T-cell (primary cell): Measurements from ENCODE around the gene TPST1. TPM values are rescaled to one million over a fixed set of nuclear protein-coding genes. Genes with fewer than 3 reads are reported as not detected.
"Not testable (repeated sequence)": the region's sequence is repeated elsewhere in the genome, so short reads cannot be mapped to it uniquely, and the experiment has no call there.

ENCODE experiments used
- ATAC-seq, 4 experiments: fragments of 200-7000 bp in 3 of 4; fragments of 150-1000 bp in 1 of 4; cut with Tn5 transposase; replicated peaks in 1 of 4; 1 replicate in 3 of 4; 2 replicates in 1 of 4; pipeline ENCODE4 v1.10.0; 2021; ENCODE audit warnings: moderate library complexity in 3 of 4, mild to moderate bottlenecking in 2 of 4, moderate number of reproducible peaks in 1 of 4
- CTCF ChIA-PET, 2 donors: fragments of 300-600 bp; sonication (Branson Sonifier 250); formaldehyde crosslinking; loops; one replicate each; lab custom pipeline; 2022; ENCODE audit warnings: antibody characterized with exemption in 2 of 2; lab: Charles Lee
- POLR2A ChIA-PET, 2 donors: fragments of 300-600 bp; sonication (Branson Sonifier 250); formaldehyde crosslinking; loops; one replicate each; lab custom pipeline; 2022; ENCODE audit warnings: antibody characterized with exemption in 2 of 2; lab: Charles Lee
- DNase-seq, 35 experiments: peaks; one replicate each; pipeline versions ENCODE4 v3.0.0 to v3.0.0-alpha.2; 2013 to 2023
- H3K27ac ChIP-seq: one replicate; pipeline ENCODE4 v1.5.1; 2013; ENCODE audit warnings: low read length
- H3K27me3 ChIP-seq, 2 experiments: replicated peaks in 1 of 2; 1 replicate in 1 of 2; 2 replicates in 1 of 2; pipeline versions ENCODE4 v1.6.1 to v1.7.0; 2013; ENCODE audit warnings: low read length in 1 of 2, mixed read lengths in 1 of 2; ENCODE audit not compliant: control insufficient read depth in 2 of 2, insufficient read depth in 2 of 2; ENCODE audit errors: extremely low read depth in 1 of 2
- H3K36me3 ChIP-seq, 2 donors: 1 replicate in 1 of 2; 2 replicates in 1 of 2; pipeline versions ENCODE4 v1.6.1 to v1.7.0; 2013; ENCODE audit warnings: low read length in 1 of 2; ENCODE audit not compliant: control insufficient read depth in 2 of 2, insufficient read depth in 1 of 2; ENCODE audit errors: extremely low read depth in 1 of 2
- H3K4me1 ChIP-seq, 2 experiments: 1 replicate in 1 of 2; 2 replicates in 1 of 2; pipeline versions ENCODE4 v1.6.1 to v1.7.0; 2013; ENCODE audit warnings: low read length in 2 of 2, mixed read lengths in 1 of 2; ENCODE audit not compliant: insufficient read depth in 2 of 2, control insufficient read depth in 1 of 2; ENCODE audit errors: extremely low read depth in 1 of 2
- H3K4me3 ChIP-seq, 2 donors: 1 replicate in 1 of 2; 2 replicates in 1 of 2; pipeline versions ENCODE4 v1.5.1 to v1.7.0; 2013; ENCODE audit warnings: mild to moderate bottlenecking in 2 of 2, low read length in 1 of 2, moderate library complexity in 1 of 2; ENCODE audit not compliant: control insufficient read depth in 1 of 2; ENCODE audit errors: extremely low read depth in 1 of 2
- H3K9me3 ChIP-seq: 2 replicates; pipeline ENCODE4 v1.7.0; 2013
- H3K27ac Mint-ChIP-seq, 2 donors: one replicate each; pipeline ENCODE4 v1.8.0; 2020 to 2021; ENCODE audit warnings: mild to moderate bottlenecking in 2 of 2, mixed read lengths in 2 of 2
- H3K27me3 Mint-ChIP-seq, 2 donors: one replicate each; pipeline ENCODE4 v1.8.0; 2021 to 2022; ENCODE audit warnings: mixed read lengths in 2 of 2
- H3K36me3 Mint-ChIP-seq: one replicate; pipeline ENCODE4 v1.8.0; 2021; ENCODE audit warnings: mixed read lengths
- H3K4me1 Mint-ChIP-seq, 3 donors: one replicate each; pipeline ENCODE4 v1.8.0; 2020 to 2022; ENCODE audit warnings: mixed read lengths in 3 of 3, mild to moderate bottlenecking in 1 of 3
- H3K4me3 Mint-ChIP-seq, 3 donors: one replicate each; pipeline ENCODE4 v1.8.0; 2020 to 2022; ENCODE audit warnings: mild to moderate bottlenecking in 3 of 3, mixed read lengths in 3 of 3, moderate library complexity in 3 of 3
- H3K9me3 Mint-ChIP-seq, 3 donors: one replicate each; pipeline ENCODE4 v1.8.0; 2020 to 2022; ENCODE audit warnings: mixed read lengths in 3 of 3
- WGBS: methylation state at CpG from one replicate; pipeline ENCODE4 v1.1.5; 2013; ENCODE audit warnings: missing lambda C conversion rate; ENCODE audit not compliant: insufficient coverage; 5-methylcytosine and 5-hydroxymethylcytosine counted together
- total RNA-seq, 35 experiments: library from RNA in 6 of 35; stranded (reverse) in 6 of 35; fragments of 120-200 nt in 1 of 35; gene quantifications; one replicate each; pipeline versions ENCODE4 v1.2.1 to v1.2.4 and lab custom pipeline; 2013 to 2026

The TPST1 gene
- total RNA-seq, 5 donors from 2014 or later (not counting 1 experiment from before 2014, with no cell fraction given), result 2.1 to 6.3 (median 2.6) TPM

GRCh38 chr7:66380272-66380888, 175.2 kb downstream of the TPST1 start:
- Mint-ChIP-seq H3K4me3 (no peak overlapping the region), H3K9me3 (peaks cover 0 to 13% (median 13%) of the 10 kb centered on the region in 3 donors), H3K27me3 (no peaks in the 10 kb centered on the region), H3K36me3 (peaks cover 44% of the 10 kb centered on the region), H3K4me1 (peaks cover 0 to 3% (median 1%) of the 10 kb centered on the region in 3 donors), H3K27ac (no peak overlapping the region)
- POLR2A ChIA-PET, result no interaction called here
- no peaks in the 10 kb centered on the region for H3K4me1 ChIP-seq
- no CpG with 5 or more reads among the region's 5 CpGs for WGBS
- no peaks in the 10 kb centered on the region for H3K9me3 ChIP-seq
- CTCF ChIA-PET, result no interaction called here
- H3K4me3 ChIP-seq, result no peak overlapping the region
- no peak overlapping the region for H3K27ac ChIP-seq
- DNase-seq (no peak), ATAC-seq (no peak)
- H3K27me3 ChIP-seq, result no peaks in the 10 kb centered on the region
- peaks cover 0 to 10% of the 10 kb centered on the region in 2 donors for H3K36me3 ChIP-seq

- H3K27ac ChIP-seq, POLR2A ChIA-PET, H3K27ac Mint-ChIP-seq, H3K4me3 ChIP-seq, H3K4me1 Mint-ChIP-seq, H3K4me1 ChIP-seq, H3K27me3 Mint-ChIP-seq, H3K27me3 ChIP-seq, H3K36me3 ChIP-seq, H3K4me3 Mint-ChIP-seq, ATAC-seq, CTCF ChIA-PET, DNase-seq, H3K9me3 ChIP-seq: not testable (repeated sequence)
- WGBS, result 67% methylated on average over 3 of the region's 8 CpGs
- peaks cover 0 to 13% (median 13%) of the 10 kb centered on the region in 3 donors for H3K9me3 Mint-ChIP-seq
- peaks cover 37% of the 10 kb centered on the region for H3K36me3 Mint-ChIP-seq
Observed at GRCh38 chr7:66382182-66382923, 177.2 kb downstream of the TPST1 start.

- H3K4me1 Mint-ChIP-seq, H3K36me3 ChIP-seq, H3K27ac ChIP-seq, H3K9me3 Mint-ChIP-seq, H3K4me1 ChIP-seq, DNase-seq, H3K4me3 Mint-ChIP-seq, H3K27me3 Mint-ChIP-seq, H3K27ac Mint-ChIP-seq, H3K4me3 ChIP-seq, H3K9me3 ChIP-seq, ATAC-seq, H3K27me3 ChIP-seq: not testable (repeated sequence)
- ChIA-PET CTCF (interaction anchor here in 1 of 2 donors (0.6 kb wide), 1 partner anchor 14 kb away, joined by 3 read pairs; no protein-coding TSS in a partner anchor), POLR2A (interaction anchor here in 1 of 2 donors (0.6 kb wide), 1 partner anchor 404 kb away, joined by 11 read pairs; no protein-coding TSS in a partner anchor)
- WGBS, result 74% methylated on average over 5 of the region's 5 CpGs
- H3K36me3 Mint-ChIP-seq, result peaks cover 20% of the 10 kb centered on the region
Observed at GRCh38 chr7:66385191-66385905, 180.2 kb downstream of the TPST1 start.

GRCh38 chr7:66395128-66395571, 190.0 kb downstream of the TPST1 start:
- H3K9me3 Mint-ChIP-seq, POLR2A ChIA-PET: not testable (repeated sequence)

GRCh38 chr7:66396052-66396451, 190.9 kb downstream of the TPST1 start:
- H3K4me3 ChIP-seq, H3K4me1 ChIP-seq, DNase-seq, H3K4me3 Mint-ChIP-seq, ATAC-seq, H3K9me3 ChIP-seq, POLR2A ChIA-PET, H3K27ac ChIP-seq, H3K27me3 Mint-ChIP-seq, H3K4me1 Mint-ChIP-seq, H3K36me3 ChIP-seq, H3K9me3 Mint-ChIP-seq, CTCF ChIA-PET, H3K27me3 ChIP-seq, H3K27ac Mint-ChIP-seq: not testable (repeated sequence)
- H3K36me3 Mint-ChIP-seq, result peaks cover 28% of the 10 kb centered on the region
- WGBS, result 94% methylated on average over 3 of the region's 3 CpGs

More at GRCh38 chr7:66395128-66395571, 190.0 kb downstream of the TPST1 start:
- ATAC-seq, H3K36me3 ChIP-seq, H3K27me3 Mint-ChIP-seq, H3K27ac Mint-ChIP-seq, H3K4me3 ChIP-seq, H3K4me1 ChIP-seq, DNase-seq, H3K4me3 Mint-ChIP-seq, H3K27me3 ChIP-seq, H3K27ac ChIP-seq, H3K9me3 ChIP-seq, CTCF ChIA-PET, H3K4me1 Mint-ChIP-seq: not testable (repeated sequence)
- no CpG with 5 or more reads among the region's 3 CpGs for WGBS
- peaks cover 24% of the 10 kb centered on the region for H3K36me3 Mint-ChIP-seq

GRCh38 chr7:66398841-66399240, 193.7 kb downstream of the TPST1 start:
- H3K4me3 ChIP-seq, DNase-seq, ATAC-seq, H3K27ac ChIP-seq, H3K27me3 ChIP-seq, H3K4me1 Mint-ChIP-seq, H3K36me3 ChIP-seq, H3K9me3 ChIP-seq, H3K27ac Mint-ChIP-seq, H3K27me3 Mint-ChIP-seq, H3K4me3 Mint-ChIP-seq, POLR2A ChIA-PET, H3K4me1 ChIP-seq: not testable (repeated sequence)
- CTCF ChIA-PET, result interaction anchor here in 1 of 2 donors (0.6 to 0.7 kb wide), 2 partner anchors 14 to 34 kb away, joined by 3 read pairs; no protein-coding TSS in a partner anchor
- 100% methylated on average over 2 of the region's 5 CpGs for WGBS
- Mint-ChIP-seq H3K9me3 (peaks cover 6 to 10% (median 8%) of the 10 kb centered on the region in 3 donors), H3K36me3 (peaks cover 46% of the 10 kb centered on the region)
